MM.1S (cell line): ENCODE data around the gene CEL.
"Not testable (repeated sequence)": the region's sequence is repeated elsewhere in the genome, so short reads cannot be mapped to it uniquely, and the experiment has no call there.

Experiments used
- CTCF ChIP-seq: fragments of 300-600 bp; sonication (generic); IDR thresholded peaks from 2 replicates; pipeline ENCODE4 v1.5.1; 2016; ENCODE audit warnings: antibody characterized with exemption, low read length, mixed read lengths
- EZH2 ChIP-seq: fragments of 300-600 bp; sonication (generic); optimal IDR thresholded peaks from 2 replicates; pipeline ENCODE3; 2017; ENCODE audit warnings: low read depth, mild to moderate bottlenecking, antibody characterized with exemption, low read length, mixed read lengths

DNA sequence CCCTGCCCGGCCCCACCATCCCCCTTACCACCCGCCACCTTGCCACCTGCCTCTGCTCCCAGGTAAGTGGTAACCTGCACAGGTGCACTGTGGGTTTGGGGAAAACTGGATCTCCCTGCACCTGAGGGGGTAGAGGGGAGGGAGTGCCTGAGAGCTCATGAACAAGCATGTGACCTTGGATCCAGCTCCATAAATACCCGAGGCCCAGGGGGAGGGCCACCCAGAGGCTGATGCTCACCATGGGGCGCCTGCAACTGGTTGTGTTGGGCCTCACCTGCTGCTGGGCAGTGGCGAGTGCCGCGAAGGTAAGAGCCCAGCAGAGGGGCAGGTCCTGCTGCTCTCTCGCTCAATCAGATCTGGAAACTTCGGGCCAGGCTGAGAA, at the start of gene CEL:
- not testable (repeated sequence) for TF ChIP-seq CTCF, EZH2
